Effector memory CD4-positive, alpha-beta T cell (primary cell): ENCODE data around the gene SLC4A8.
A peak's percentile ranks its signal among the peaks of the same experiment; 100 is the strongest.

ENCODE experiments used
- DNase-seq, 3 donors: peaks; one replicate each; pipeline ENCODE4 v3.0.0-alpha.2; 2020
- H3K27ac ChIP-seq: 2 replicates; pipeline ENCODE4 v1.7.0; 2013; ENCODE audit warnings: mild to moderate bottlenecking, low read length, moderate library complexity; ENCODE audit not compliant: insufficient read depth, poor library complexity, severe bottlenecking
- H3K27me3 ChIP-seq: replicated peaks from 2 replicates; pipeline ENCODE4 v1.7.0; 2013; ENCODE audit warnings: mild to moderate bottlenecking, low read length; ENCODE audit not compliant: insufficient read depth, control insufficient read depth, poor library complexity, severe bottlenecking
- H3K36me3 ChIP-seq: 2 replicates; pipeline ENCODE4 v1.7.0; 2013; ENCODE audit warnings: mild to moderate bottlenecking, low read length, moderate library complexity; ENCODE audit not compliant: control insufficient read depth, insufficient read depth
- H3K4me1 ChIP-seq: 2 replicates; pipeline ENCODE4 v1.7.0; 2013; ENCODE audit warnings: low read length, mild to moderate bottlenecking; ENCODE audit not compliant: control insufficient read depth, insufficient read depth, poor library complexity, severe bottlenecking
- H3K4me3 ChIP-seq: 2 replicates; pipeline ENCODE4 v1.7.0; 2013; ENCODE audit warnings: low read length, low read depth, mild to moderate bottlenecking; ENCODE audit not compliant: insufficient read depth, poor library complexity, severe bottlenecking
- H3K9me3 ChIP-seq: 2 replicates; pipeline ENCODE4 v1.7.0; 2013; ENCODE audit warnings: mild to moderate bottlenecking, low read length, moderate library complexity; ENCODE audit not compliant: control insufficient read depth

The SLC4A8 gene

GRCh38 chr12:51424094-51424661, 453 bp upstream of the SLC4A8 start:
- DNase-seq = no peak
- Histone ChIP-seq H3K27me3 (no peaks in the 10 kb centered on the region), H3K36me3 (no peaks in the 10 kb centered on the region), H3K9me3 (no peaks in the 10 kb centered on the region), H3K4me3 (peak overlapping the region; percentile 67), H3K4me1 (peaks cover 2% of the 10 kb centered on the region), H3K27ac (peak overlapping the region; percentile 40)

GRCh38 chr12:51428256-51428655, 3.6 kb downstream of the SLC4A8 start:
- Histone ChIP-seq H3K9me3 (no peaks in the 10 kb centered on the region), H3K27ac (no peak overlapping the region), H3K4me1 (peaks cover 2% of the 10 kb centered on the region), H3K36me3 (no peaks in the 10 kb centered on the region), H3K4me3 (no peak overlapping the region), H3K27me3 (no peaks in the 10 kb centered on the region)
- no peak for DNase-seq

DNA sequence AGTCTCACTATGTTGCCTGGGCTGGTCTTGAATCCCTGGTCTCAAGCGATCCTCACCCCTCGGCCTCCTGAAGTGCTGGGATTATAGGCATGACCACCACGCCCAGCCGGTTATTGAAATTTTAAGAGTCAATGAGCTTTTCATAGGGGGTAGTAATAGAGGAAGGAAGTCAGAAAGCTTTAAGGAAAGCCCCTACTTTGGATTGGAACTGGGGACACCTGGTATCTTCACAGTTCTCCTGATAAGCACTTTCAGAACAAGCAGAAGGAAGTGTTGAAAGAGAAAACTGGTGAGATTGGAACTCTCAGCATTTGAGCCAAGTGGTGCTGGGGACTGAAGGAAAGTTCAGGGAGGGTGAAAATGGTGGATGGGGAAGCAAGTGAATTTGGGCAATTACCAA, 5.1 kb downstream of the SLC4A8 start:
- no peaks in the 10 kb centered on the region for H3K36me3 ChIP-seq
- H3K4me1 ChIP-seq = peaks cover 2% of the 10 kb centered on the region
- H3K27me3 ChIP-seq = no peaks in the 10 kb centered on the region
- DNase-seq = no peak
- no peak overlapping the region for H3K27ac ChIP-seq
- H3K4me3 ChIP-seq = no peak overlapping the region
- no peaks in the 10 kb centered on the region for H3K9me3 ChIP-seq

DNA sequence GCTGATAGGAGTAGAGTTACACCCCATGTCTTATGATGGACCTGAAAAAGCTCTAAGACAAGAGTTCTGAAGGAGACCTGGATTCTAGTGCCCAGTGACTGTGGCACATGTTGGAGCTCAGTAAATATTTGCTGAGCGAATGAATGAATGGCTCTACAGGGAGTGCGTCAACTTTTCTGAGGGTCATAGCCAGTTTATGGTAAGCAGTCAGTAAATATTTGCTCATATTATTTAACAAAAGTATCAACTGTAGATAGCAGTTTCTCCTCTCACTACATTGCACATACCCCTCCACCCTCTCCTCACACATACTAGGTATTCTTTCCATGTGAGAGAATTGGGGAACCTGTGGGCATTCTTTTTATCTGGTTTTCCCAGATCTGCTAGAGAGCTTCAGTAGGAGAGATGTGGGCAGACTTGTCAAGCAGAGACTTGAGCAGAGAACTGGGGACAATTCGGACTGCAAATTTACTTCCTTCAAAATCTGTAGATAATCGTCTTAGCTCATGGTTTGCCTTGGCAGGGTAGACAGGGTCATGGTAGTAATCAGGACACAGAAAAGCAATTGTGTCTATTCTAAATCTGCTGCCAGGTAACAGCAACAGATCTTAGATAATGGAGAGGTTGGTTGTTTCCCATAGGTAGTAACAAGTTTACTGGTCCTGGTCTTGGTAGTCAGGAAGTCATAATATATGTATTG, 5.7 kb downstream of the SLC4A8 start:
- no peaks in the 10 kb centered on the region for H3K36me3 ChIP-seq
- no peaks in the 10 kb centered on the region for H3K27me3 ChIP-seq
- no peak overlapping the region for H3K27ac ChIP-seq
- no peak for DNase-seq
- no peaks in the 10 kb centered on the region for H3K9me3 ChIP-seq
- H3K4me3 ChIP-seq = no peak overlapping the region
- no peaks in the 10 kb centered on the region for H3K4me1 ChIP-seq

DNA sequence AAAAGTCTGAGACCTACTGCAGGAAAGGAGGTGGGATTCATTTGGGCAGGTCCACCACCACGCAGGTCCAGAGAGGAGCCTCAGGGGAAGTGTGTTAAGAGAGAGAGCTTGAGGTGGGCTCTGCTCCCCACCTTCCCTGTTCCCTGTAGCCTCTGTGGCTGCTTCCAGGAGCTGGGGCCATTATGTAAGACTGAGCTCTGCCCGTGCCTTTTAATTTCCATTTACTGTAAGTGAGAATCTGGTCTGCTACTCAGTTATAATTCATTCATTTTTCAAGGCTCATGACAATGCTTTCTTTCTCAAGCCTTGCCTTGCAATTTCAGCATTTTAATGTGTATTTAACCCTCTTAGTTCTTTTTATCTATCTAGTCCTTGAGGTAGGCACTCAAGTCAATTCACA, 8.3 kb downstream of the SLC4A8 start:
- Histone ChIP-seq H3K27ac (no peak overlapping the region), H3K4me3 (no peak overlapping the region), H3K36me3 (no peaks in the 10 kb centered on the region), H3K9me3 (no peaks in the 10 kb centered on the region), H3K4me1 (no peaks in the 10 kb centered on the region), H3K27me3 (no peaks in the 10 kb centered on the region)
- no peak for DNase-seq

DNA sequence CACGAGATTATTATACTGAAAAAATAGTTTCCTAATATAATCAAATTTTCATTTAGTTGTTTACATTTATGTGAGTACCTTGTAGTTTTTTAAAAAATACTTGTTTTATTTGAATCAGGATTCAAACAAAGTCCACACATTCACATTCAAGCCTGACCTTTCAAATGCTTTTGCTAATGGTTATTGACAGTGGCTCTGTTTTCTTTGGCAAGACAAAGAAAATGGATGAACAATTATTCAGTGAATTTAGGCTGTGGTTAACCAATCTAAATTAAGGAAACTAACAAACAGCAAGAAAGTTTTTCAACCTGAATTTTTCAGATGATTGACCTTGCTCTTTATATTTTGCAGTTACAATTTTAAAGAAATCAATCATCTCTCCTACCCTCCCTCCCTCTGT, 9.7 kb downstream of the SLC4A8 start:
- H3K27ac ChIP-seq = no peak overlapping the region
- H3K9me3 ChIP-seq = no peaks in the 10 kb centered on the region
- no peaks in the 10 kb centered on the region for H3K27me3 ChIP-seq
- no peaks in the 10 kb centered on the region for H3K4me1 ChIP-seq
- DNase-seq = no peak
- H3K4me3 ChIP-seq = no peak overlapping the region
- no peaks in the 10 kb centered on the region for H3K36me3 ChIP-seq

GRCh38 chr12:51437431-51437830, 12.8 kb downstream of the SLC4A8 start:
- no peak overlapping the region for H3K27ac ChIP-seq
- no peaks in the 10 kb centered on the region for H3K36me3 ChIP-seq
- DNase-seq = no peak
- no peaks in the 10 kb centered on the region for H3K9me3 ChIP-seq
- H3K4me1 ChIP-seq = no peaks in the 10 kb centered on the region
- H3K4me3 ChIP-seq = no peak overlapping the region
- no peaks in the 10 kb centered on the region for H3K27me3 ChIP-seq

GRCh38 chr12:51439330-51439729, 14.7 kb downstream of the SLC4A8 start:
- H3K4me3 ChIP-seq = no peak overlapping the region
- no peaks in the 10 kb centered on the region for H3K36me3 ChIP-seq
- H3K27ac ChIP-seq = no peak overlapping the region
- H3K4me1 ChIP-seq = no peaks in the 10 kb centered on the region
- no peak for DNase-seq
- no peaks in the 10 kb centered on the region for H3K9me3 ChIP-seq
- no peaks in the 10 kb centered on the region for H3K27me3 ChIP-seq

DNA sequence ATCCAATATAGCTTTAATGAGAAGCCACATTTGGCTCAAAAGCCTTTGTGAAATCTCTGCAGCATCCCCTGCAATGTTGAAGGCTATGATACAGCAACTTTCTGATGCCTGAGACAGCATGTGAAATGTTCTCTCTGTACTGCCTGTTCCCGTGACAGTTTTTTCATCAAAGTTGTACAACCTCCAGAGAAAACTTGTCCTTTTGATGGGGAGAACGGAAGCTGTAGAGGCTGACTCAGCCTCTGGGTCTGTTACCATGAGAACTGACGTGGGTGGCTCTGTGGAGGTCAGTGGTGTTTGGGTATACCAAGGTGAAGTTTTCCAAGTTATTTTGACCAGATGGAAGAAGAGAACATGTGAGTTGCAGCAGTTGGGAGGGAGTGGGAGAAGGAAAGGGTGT, 17.0 kb downstream of the SLC4A8 start:
- Histone ChIP-seq H3K4me3 (no peak overlapping the region), H3K4me1 (no peaks in the 10 kb centered on the region), H3K9me3 (no peaks in the 10 kb centered on the region), H3K27me3 (no peaks in the 10 kb centered on the region), H3K36me3 (no peaks in the 10 kb centered on the region), H3K27ac (no peak overlapping the region)
- no peak for DNase-seq

- Histone ChIP-seq H3K9me3 (no peaks in the 10 kb centered on the region), H3K4me3 (no peak overlapping the region), H3K4me1 (no peaks in the 10 kb centered on the region), H3K27ac (no peak overlapping the region), H3K36me3 (no peaks in the 10 kb centered on the region), H3K27me3 (no peaks in the 10 kb centered on the region)
- DNase-seq = no peak
Observed at GRCh38 chr12:51442324-51442723, 17.7 kb downstream of the SLC4A8 start.
